NCI-H1105 (cell line): ENCODE measurements around the gene TMEM87A.
"Not testable (repeated sequence)": the region's sequence is repeated elsewhere in the genome, so short reads cannot be mapped to it uniquely, and the experiment has no call there.

ENCODE experiments used
- DNase-seq: peaks from one replicate; lab custom pipeline; 2025; lab: John Stamatoyannopoulos, UW

The TMEM87A gene

GRCh38 chr15:42272939-42273899 is at the start of gene TMEM87A, which contains the start of gene GANC:
Gene TMEM87A (minus strand): TSS chr15:42273433. CDS start chr15:42273398, 35 bp downstream.
Gene GANC (plus strand): TSS chr15:42273201. CDS start chr15:42274482, 1,281 bp downstream.
- peak; percentile 93 for DNase-seq

GRCh38 chr15:42319206-42319605 is 46.0 kb upstream of the TMEM87A start:
- no peak for DNase-seq

- DNase-seq = not testable (repeated sequence)
Measured at GRCh38 chr15:42316282-42316805, 43.1 kb upstream of the TMEM87A start.

GRCh38 chr15:42315521-42315920 is 42.3 kb upstream of the TMEM87A start:
- DNase-seq = no peak

- no peak for DNase-seq
Measured at GRCh38 chr15:42314818-42315217, 41.6 kb upstream of the TMEM87A start.

GRCh38 chr15:42313463-42313862 is 40.2 kb upstream of the TMEM87A start:
- DNase-seq = no peak

- no peak for DNase-seq
Measured at GRCh38 chr15:42306681-42307080, 33.4 kb upstream of the TMEM87A start.

- DNase-seq = not testable (repeated sequence)
Measured at GRCh38 chr15:42301004-42301403, 27.8 kb upstream of the TMEM87A start.

GRCh38 chr15:42289166-42289565 is 15.9 kb upstream of the TMEM87A start:
- DNase-seq = no peak

GRCh38 chr15:42287931-42288330 is 14.7 kb upstream of the TMEM87A start:
- DNase-seq = no peak

- no peak for DNase-seq
Measured at GRCh38 chr15:42286445-42287029, 13.3 kb upstream of the TMEM87A start.

GRCh38 chr15:42285034-42285433 is 11.8 kb upstream of the TMEM87A start:
- no peak for DNase-seq

GRCh38 chr15:42284551-42284950 is 11.3 kb upstream of the TMEM87A start:
- DNase-seq = no peak

GRCh38 chr15:42283671-42284070 is 10.4 kb upstream of the TMEM87A start:
- DNase-seq = no peak

- DNase-seq = no peak
Measured at GRCh38 chr15:42282926-42283325, 9.7 kb upstream of the TMEM87A start.

- no peak for DNase-seq
Measured at GRCh38 chr15:42282344-42282743, 9.1 kb upstream of the TMEM87A start.

GRCh38 chr15:42279234-42279723 is 6.0 kb upstream of the TMEM87A start:
- DNase-seq = no peak

- no peak for DNase-seq
Measured at GRCh38 chr15:42276762-42277161, 3.5 kb upstream of the TMEM87A start.

GRCh38 chr15:42275780-42276391 is 2.7 kb upstream of the TMEM87A start:
- DNase-seq = no peak

GRCh38 chr15:42274702-42274989 is 1.4 kb upstream of the TMEM87A start:
- DNase-seq = no peak

GRCh38 chr15:42273900-42274701 is 868 bp upstream of the TMEM87A start:
- no peak for DNase-seq

GRCh38 chr15:42270996-42271395 is 2.2 kb downstream of the TMEM87A start:
- no peak for DNase-seq
